Head of caudate nucleus (tissue), 42 donors: Measurements from ENCODE around the gene SLC13A3.
A peak's percentile ranks its signal among the peaks of the same experiment; 100 is the strongest.

ENCODE experiments used
- DNase-seq, 42 donors: peaks; one replicate each; pipeline versions ENCODE4 v3.0.0 to v3.0.0-alpha.2; 2020 to 2021; ENCODE audit warnings: mixed read lengths in 7 of 42
- intact Hi-C: fragments of 100-400 bp; cut with DNase I; formaldehyde crosslinking; loops from one replicate; pipeline ENCODE4 v1.15.0; 2022

The SLC13A3 gene

DNA sequence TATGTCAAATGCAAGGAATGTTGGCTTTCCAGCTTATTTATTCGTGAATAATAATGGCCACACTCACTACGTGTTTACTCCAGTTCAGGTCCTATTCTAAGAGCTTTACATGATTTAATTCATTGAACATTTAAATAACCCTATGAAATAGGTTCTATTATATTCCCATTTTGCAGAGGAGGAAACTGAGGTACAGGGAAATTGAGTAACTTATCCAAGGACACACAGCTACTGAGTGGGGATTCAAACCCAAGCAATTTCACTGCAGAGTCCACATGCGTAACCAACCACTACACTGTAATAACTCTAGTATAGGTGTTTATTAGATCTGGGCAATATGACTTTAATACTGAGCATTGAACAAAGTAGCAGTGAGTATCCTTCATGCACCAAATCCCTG lies 12.3 kb upstream of the SLC13A3 start:
- DNase-seq, result no peak
- intact Hi-C loops, result no loop called here

DNA sequence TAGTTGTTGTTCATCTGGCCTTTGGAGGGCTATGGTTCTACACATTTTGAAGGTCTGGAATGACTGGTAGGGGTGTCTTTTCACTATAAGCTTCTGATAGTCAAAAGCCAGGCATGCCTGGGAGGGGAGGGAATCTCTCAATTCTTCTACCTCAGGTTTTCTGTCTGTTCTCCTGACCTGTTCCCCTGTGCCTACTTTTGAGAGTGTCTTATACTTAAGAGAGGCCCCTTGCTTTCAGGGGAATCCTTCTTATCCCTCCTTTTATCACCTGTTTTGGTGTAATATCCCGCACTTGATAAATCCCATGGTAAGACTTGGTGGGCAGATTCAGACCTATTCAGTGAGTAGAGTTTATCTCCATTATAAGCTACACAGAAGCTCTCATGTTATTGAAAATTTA lies 10.4 kb upstream of the SLC13A3 start:
- no peak for DNase-seq
- intact Hi-C loops, result no loop called here

DNA sequence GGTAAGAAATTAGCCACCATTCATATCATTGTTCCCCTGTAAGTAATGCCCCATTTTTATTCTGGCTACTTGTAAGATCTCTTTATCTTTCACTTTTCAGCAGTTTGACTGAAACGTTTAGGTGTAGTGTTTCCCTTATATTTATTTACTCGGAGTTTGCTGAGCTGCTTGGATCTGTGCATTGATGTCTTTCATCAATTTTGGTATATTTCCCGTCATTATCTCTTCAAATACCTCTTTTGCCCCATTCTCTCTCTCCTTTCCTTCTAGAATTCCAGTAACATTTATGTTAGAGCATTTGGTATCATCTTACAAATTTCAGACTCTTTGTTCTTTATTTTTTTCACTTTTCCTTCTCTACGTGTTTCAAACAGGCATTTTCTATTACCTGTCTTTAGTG lies 9.2 kb upstream of the SLC13A3 start:
- DNase-seq, result no peak
- intact Hi-C loops, result no loop called here

DNA sequence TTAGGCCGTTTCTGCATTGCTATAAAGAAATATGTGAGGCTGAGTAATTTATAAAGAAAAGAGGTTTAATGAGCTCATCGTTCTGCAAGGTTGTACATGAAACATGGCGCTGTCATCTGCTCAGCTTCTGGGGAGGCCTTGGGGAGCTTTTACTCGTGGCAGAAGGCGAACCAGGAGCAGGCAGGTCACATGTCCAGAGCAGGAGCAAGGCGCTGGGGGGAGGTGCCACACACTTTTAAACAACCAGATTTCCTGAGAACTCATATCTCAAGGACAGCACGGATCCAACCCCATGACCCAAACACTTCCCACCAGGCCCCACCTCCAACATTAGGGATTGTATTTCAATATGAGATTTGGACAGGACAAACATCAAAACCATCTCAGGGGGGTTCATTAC lies 6.4 kb upstream of the SLC13A3 start:
- DNase-seq, result no peak

DNA sequence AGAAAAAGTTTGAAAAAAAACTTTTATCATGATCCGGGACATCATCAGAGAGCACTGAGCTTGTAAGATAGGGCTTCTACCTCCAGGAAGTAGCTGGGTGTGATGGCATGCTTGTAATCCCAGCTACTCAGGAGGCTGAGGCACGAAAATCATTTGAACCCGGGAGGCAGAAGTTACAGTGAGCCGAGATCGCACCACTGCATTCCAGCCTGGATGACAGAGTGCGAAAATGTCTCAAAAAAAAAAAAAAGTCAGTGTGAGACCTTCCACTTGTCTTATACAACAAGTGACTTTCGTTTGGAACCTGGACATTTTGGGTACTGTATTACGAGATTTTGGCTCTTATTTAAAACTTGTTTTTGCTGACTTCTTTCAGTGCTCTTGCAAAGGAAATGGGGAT lies 5.9 kb upstream of the SLC13A3 start:
- intact Hi-C loops, result no loop called here
- no peak for DNase-seq

More for the DNA sequence above, 6.4 kb upstream of the SLC13A3 start:
- intact Hi-C loops, result no loop called here

DNA sequence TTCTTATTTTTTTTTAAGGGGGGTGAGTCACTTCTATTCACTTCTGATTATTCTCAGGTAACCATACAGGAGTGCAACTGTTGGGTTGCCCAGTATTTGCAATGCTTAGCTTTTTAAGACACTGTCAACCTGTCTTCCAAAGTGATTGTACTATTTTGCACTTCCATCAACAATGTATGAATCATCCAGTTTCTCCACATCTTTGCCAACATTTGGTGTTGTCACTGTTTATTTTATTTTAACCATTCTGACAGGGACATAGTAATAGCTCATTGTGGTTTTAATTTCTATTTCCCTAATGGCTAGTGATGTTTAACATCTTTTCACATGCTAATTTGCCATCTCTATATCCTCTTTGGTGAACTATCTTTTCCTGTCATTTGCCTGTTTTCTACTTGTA lies 1.4 kb upstream of the SLC13A3 start:
- no peak for DNase-seq
- intact Hi-C loops, result no loop called here

DNA sequence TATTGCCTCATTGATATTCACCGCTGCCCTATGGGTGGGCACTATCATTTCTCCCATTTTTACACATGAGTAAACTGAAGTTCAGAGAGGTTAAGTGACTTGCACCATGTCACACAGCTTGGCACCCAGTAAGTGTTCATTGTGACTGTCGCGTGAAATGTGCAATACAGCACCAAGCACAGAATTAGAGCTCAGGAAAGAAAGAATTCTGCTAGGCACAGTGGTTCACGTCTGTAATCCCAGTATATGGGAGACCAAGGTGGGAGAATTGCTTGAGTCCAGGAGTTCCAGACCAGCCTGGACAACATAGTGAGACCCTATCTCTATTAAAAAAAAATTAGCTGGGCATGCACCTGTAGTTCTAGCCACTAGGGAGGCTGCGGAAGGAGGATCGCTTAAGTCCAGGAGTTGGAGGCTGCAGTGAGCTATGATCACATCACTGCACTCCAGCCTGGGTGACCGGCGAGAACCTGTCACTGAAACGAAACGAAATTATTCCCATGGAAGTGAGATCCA lies 626 bp downstream of the SLC13A3 start:
- DNase-seq, result no peak
- intact Hi-C loops, result no loop called here

DNA sequence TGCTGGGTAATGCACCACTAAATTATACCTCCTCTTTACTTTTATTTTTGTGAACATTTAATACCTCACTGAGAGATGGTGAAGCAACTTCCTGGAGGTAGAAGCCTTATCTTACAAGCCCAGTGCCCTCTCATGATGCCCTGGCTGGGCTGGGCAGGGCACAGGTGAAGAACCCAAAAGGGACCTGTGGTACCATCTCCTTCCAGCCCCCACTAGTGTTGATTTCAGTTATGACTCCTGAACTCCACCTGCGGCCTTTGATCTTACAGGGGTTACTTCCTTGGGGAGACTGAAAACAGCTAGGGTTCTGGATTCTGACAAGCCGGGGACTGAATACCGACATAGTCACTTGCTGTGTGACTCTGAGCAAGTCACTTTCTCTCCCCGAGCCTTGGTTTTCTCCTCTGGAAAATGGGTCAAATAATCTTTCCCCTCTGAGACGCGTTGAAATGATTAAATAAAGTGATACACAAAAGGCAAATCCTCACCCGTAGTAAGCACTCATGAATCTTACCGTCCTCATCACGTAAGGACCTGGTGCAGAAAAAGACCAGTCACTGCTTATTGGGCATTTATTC lies 1.2 kb downstream of the SLC13A3 start:
- no peak for DNase-seq
- intact Hi-C loops, result no loop called here

DNA sequence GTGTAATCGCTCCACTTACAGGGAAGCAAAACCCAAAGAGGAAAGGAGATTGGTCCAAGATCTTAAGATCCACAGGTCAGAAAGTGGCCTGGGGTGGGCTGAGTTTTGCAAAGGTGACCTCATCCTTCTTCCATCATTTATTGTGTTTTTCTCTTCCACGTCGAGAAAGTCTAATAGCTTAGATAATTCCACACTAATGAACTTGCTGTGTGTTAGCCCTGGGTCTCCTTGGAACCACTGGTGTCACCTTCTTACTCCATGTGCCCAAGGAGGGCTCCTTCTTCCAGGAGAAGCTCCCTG lies 1.7 kb downstream of the SLC13A3 start:
- no peak for DNase-seq
- intact Hi-C loops, result no loop called here

DNA sequence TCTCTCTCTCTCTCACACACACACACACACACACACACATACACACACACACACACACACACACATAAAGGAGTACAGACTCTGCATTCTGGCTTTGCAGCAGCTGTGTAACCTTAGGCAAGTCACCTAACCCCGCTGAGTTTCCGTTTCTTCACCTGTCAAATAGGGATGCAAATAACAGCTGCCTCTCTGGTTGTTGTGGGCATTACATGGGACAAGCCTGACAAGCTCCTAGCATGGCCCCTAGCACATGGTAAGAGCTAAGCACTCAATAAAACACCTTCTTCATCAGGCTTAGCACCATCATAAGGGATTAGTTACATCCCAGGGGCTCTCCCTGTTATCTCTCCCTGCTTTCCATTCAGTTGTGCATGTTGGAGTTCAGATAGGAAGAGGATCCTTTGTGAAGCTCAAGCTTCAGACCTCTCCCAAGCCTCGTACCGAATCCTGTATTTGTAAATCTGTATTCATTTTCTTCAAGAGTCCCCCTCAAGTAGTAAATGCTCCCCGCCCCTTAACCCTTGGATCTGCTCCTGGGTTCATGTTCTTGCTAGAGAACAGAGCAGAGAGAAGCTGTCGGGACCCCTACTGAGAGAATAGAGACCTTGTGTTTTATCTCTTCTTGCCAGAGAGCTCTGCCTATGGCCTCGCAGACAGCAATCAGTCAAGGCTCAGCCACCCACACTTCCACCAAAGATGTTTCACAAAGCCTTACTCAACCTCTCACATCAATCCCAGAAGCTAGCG lies 2.2 kb downstream of the SLC13A3 start:
- intact Hi-C loops, result no loop called here
- peak in 7 of 42 donors; percentile 22 to 62 (median 31) for DNase-seq

DNA sequence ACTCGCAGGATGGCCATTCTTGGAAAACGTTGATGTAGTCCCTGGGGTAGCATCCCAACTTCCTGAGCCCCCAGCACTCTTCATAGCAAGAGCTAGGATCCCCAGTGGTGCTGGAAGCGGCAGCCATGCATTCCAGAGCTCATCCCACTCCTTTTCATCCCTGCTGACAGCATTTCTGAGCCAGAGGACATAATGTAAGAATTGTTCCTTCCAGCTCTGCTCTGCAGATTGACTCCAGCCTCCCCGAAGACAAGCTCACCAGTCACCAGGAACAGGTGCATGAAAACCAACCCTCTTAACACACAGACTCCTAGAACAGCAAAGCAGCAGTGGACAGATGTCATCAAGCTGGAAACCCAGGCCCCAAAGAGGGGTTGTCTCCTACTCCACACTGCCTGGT lies 3.8 kb downstream of the SLC13A3 start:
- intact Hi-C loops, result no loop called here

DNA sequence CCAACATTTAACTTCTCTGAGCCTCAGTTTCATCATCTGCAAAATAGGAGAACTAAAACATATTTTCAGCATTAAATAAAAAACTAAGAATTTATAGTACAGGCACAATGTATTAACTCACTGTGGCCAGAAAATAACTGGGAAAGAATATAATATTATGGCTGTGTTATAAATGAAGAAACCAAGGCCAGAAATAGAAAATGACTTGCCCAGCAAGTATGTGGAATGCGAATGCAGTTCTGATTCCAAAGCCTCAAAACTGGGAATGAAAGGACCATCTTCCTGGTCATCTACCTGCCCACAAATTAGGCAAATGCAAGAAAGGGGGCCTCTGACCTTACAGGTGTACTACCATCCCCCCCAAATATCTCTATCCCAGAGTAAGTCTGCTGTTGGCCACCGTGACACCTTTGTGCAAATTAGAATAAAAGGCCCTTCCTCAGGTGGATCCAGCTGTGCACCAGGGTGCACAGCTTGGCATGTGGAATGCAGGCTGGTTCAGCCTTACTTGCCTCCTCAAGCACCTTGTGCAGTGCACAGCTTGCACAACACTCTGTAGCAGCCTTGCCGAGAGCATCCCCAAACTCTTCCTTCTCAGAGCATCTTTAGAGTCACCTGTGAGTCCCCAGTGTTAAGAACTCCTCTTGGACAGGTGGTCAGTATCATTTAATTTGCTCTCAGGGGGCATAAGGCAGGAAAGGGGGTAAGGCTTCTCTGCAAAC lies 4.4 kb downstream of the SLC13A3 start:
- intact Hi-C loops, result no loop called here
- no peak for DNase-seq

More for the DNA sequence above, 3.8 kb downstream of the SLC13A3 start:
- DNase-seq, result peak in 17 of 42 donors; percentile 4 to 58 (median 40)

DNA sequence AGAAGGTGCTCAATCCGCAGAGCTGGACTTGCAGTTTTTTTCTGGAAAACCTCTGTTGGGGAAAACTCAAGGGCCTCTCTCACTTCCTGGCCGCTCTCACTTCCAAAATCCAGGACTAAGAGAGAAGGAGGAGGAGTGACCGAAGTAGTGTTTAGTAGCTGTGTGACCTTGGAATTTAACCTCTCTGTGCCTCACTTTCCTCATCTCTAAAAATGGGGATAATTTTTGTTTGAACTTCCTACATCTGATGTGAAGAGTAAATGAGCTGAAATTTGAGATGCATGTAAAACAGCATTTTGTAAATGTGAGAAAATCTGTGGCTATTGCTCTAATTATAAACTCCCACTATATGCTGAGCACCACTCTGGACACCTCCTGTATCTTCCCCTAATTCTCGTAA lies 5.1 kb downstream of the SLC13A3 start:
- intact Hi-C loops, result no loop called here
- DNase-seq, result no peak

DNA sequence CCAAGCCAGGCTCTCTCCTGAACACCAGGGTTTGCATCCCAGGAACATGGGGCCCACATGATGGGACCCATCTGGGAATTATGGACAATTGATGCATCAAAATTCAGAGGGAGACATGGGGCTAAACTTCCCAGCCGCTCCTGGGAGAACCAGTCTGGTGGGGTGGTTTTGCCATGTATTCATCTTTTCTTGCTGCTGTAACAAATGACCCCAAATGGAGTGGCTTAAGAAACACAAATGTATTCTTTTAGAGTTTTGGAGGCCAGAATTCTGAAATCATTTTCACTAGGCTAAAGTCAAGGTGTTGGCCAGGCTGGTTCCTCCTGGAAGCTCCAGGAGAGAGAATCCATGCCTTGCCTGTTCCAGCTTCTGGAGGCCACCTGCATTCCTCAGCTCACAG lies 6.5 kb downstream of the SLC13A3 start:
- no peak for DNase-seq
- intact Hi-C loops, result no loop called here

DNA sequence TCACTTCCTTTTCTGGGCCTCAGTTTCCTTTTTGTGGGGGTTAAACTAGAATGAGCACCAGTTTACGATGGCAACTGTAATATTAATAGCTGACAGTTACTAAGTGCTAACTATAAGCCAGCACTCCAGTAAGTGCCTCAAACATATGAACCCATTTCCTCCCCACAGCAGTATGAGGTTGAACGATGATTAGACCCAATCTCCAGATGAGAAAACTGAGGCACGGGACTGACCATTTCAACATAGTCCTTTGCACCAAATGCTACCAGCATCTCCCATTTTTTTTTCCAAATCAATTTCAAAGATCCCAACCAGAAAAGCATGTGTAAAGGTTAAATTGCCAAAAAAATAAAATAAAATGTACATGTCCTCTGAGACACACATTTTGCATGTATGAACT lies 7.1 kb downstream of the SLC13A3 start:
- DNase-seq, result no peak

DNA sequence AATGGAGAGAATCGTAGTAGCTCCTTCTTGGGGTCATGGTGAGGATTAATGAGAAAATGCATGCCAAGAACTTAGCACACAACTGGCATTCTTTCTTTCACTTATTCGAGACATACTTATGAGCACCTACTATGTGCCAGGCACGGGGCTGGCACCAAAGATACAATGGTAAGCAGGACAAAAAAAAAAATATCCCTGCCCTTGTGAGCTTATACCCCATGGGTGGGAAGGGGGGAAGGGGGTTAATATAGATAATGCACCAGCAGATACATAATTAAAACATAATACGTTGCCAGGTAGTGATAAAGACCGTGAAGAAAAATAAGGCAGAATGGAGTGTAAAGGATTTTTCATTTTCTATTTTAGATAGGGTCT lies 8.3 kb downstream of the SLC13A3 start:
- intact Hi-C loops, result no loop called here
- no peak for DNase-seq

More for the DNA sequence above, 7.1 kb downstream of the SLC13A3 start:
- intact Hi-C loops, result no loop called here

DNA sequence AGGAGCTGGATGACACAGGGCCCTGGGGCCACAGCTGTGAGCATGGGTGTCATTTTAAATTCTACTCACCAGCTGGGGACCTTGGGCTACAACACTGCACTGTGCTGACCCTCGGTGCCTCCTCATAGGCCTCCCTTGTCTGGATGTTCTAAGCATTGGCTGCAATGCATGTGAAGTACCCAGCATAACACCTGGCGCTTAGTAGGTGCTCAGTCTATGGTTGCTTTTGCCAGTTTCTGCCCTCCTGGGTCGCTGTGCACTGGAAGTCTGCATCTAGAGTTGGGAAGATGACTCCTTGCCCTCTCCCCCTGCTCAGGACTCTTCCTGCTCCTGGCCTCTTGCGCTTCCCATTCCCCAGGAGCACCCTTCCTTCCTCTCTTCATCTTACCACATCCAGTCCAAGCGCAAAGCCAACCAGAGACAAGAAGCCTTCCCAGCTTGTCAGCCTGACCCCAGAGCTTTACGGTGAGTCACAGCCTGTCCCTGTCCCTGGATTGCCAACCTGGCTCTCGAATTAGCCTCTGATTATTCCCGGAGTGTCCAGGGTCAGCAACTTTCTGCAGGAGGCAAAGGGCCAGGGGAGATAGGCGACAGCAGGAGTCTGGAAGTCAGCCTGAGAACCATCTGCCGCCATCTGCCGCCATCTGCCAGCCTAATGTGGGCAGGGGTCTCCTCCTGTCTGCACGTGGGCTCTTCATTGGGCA lies 8.8 kb downstream of the SLC13A3 start:
- no peak for DNase-seq
- intact Hi-C loops, result no loop called here

DNA sequence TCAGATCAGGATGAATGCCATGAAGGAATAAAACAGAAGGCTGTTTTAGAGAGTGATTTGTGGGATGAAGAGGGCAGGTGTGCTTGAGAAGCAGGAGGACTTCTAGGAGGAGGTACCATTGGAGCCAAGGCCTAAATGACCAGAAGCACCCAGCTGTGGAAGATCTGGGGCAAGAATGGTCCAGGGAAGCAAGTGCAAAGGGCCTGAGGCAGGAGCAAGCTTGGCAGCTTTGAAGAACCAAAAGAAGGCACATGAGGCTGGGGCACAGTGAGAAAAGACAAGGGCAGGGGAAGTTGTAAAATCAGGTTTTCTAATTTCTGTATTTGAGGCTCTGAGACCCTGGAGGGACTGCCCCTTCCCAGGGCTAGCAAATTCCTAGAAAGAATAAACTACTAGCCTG lies 9.8 kb downstream of the SLC13A3 start:
- intact Hi-C loops, result no loop called here

DNA sequence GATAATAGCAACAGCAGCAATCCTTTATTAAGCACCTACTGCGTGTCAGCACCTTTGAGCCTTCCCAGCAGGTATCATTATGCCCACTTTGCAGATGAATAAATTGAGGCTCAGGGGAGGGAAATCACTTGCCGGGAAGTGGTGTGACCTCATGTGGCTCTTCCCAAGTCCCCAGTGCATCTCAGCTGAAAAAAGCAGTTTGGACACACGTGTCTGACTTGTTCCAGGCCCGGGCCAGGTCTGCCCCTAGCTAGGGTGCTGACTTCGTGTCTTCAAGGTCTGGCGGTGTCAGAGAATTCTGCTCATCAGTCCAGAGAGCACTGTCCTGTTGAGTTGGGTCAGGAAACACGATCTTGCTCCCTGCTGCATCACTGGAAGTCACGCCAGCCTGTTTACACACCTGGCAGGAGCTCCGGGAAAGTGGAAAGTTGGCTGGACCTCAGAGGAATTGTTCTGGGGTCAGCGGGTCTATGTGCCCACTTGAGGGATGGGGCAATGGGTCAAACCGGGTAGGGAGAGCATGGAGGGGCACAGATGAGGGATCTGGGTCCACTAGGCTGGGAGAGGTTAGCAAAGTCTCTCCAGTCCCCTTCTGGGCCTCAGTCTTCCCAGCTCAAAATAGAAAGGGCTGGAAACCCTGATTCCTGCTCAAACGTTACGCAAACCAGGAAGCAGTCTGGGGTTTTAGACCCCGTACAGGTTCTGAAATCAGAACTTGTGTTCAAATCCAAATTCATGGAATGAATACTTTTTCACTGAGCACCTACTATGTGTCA lies 10.5 kb downstream of the SLC13A3 start:
- no peak for DNase-seq
- intact Hi-C loops, result no loop called here

More for the DNA sequence above, 9.8 kb downstream of the SLC13A3 start:
- no peak for DNase-seq
